ENCODE data around the gene RIN3. TPM values are rescaled to one million over a fixed set of nuclear protein-coding genes. Genes with fewer than 3 reads are reported as not detected.

The RIN3 gene
- polyA plus RNA-seq, 3 donors, result 42.8 to 144 (median 54.6) TPM

- Histone ChIP-seq H3K9ac (ENCODE audit: insufficient read depth, low read length, poor library complexity, severe bottlenecking) (peak overlapping the region; percentile 16), H3K36me3 (replicated peaks in 1 of 2; ENCODE audit: control insufficient read depth in 1 of 2, insufficient read depth in 2 of 2, low read length in 2 of 2) (peaks cover 19 to 45% of the 10 kb centered on the region in 2 donors), H3K27me3 (ENCODE audit: control insufficient read depth in 2 of 2, insufficient read depth in 2 of 2, low read length in 2 of 2) (no peaks in the 10 kb centered on the region), H3K79me2 (ENCODE audit: insufficient read depth, low read length) (peaks cover 28% of the 10 kb centered on the region), H3K4me1 (ENCODE audit: control insufficient read depth in 1 of 2, insufficient read depth in 2 of 2, low read length in 2 of 2) (peaks cover 79 to 89% of the 10 kb centered on the region in 2 donors), H3K27ac (ENCODE audit: low read depth in 1 of 2, low read length in 2 of 2) (peak overlapping the region; percentile 56 to 97), H3K4me3 (replicated peaks in 1 of 3; ENCODE audit: low read depth in 2 of 3, low read length in 3 of 3) (no peak overlapping the region), H3K9me3 (replicated peaks in 1 of 2; ENCODE audit: control insufficient read depth in 1 of 2, insufficient read depth in 1 of 2, low read length in 2 of 2) (no peaks in the 10 kb centered on the region), H2AFZ (ENCODE audit: insufficient read depth, low read depth, low read length, poor library complexity, severe bottlenecking) (no peak overlapping the region), H3K4me2 (replicated peaks; ENCODE audit: extremely low read depth, low read length, poor library complexity, severe bottlenecking) (no peak overlapping the region), H4K20me1 (ENCODE audit: insufficient read depth, low read length) (no peaks in the 10 kb centered on the region)
- intact Hi-C loops (cut with micrococcal nuclease), result loop anchor here in 1 of 2 donors (2.0 kb wide), 1 partner anchor 13 kb away; no protein-coding TSS in a partner anchor
- Mint-ChIP-seq H3K4me3 (no peak overlapping the region), H3K27me3 (ENCODE audit: low read depth in 3 of 3) (peaks cover 0 to 7% (median 0%) of the 10 kb centered on the region in 3 donors), H3K4me1 (peaks cover 83% of the 10 kb centered on the region), H3K27ac (peak overlapping the region; percentile 96 to 99 (median 98)), H3K36me3 (peaks cover 71 to 86% of the 10 kb centered on the region in 2 donors), H3K9me3 (peaks cover 0 to 2% (median 0%) of the 10 kb centered on the region in 7 donors)
- TF ChIP-seq CTCF (IDR thresholded peaks at IDR 0.05), result no peak
- DNase-seq, result no peak
- WGBS (ENCODE audit: insufficient coverage), result 94% methylated on average over 15 of the region's 16 CpGs
Measured at GRCh38 chr14:92493492-92493891, 20.1 kb upstream of the RIN3 start.

GRCh38 chr14:92494512-92494911 lies 19.1 kb upstream of the RIN3 start:
- Mint-ChIP-seq H3K27ac (peak overlapping the region; percentile 96 to 99 (median 98)), H3K36me3 (peaks cover 75 to 88% of the 10 kb centered on the region in 2 donors), H3K9me3 (peaks cover 0 to 2% (median 0%) of the 10 kb centered on the region in 7 donors), H3K4me3 (no peak overlapping the region), H3K27me3 (ENCODE audit: low read depth in 3 of 3) (peaks cover 0 to 10% (median under 1%) of the 10 kb centered on the region in 3 donors), H3K4me1 (peaks cover 73% of the 10 kb centered on the region)
- WGBS (ENCODE audit: insufficient coverage), result 0% methylated on average over 1 of the region's 4 CpGs
- intact Hi-C loops (cut with micrococcal nuclease), result no loop called here
- Histone ChIP-seq H3K4me2 (replicated peaks; ENCODE audit: extremely low read depth, low read length, poor library complexity, severe bottlenecking) (no peak overlapping the region), H3K9ac (ENCODE audit: insufficient read depth, low read length, poor library complexity, severe bottlenecking) (peak overlapping the region; percentile 53), H2AFZ (ENCODE audit: insufficient read depth, low read depth, low read length, poor library complexity, severe bottlenecking) (no peak overlapping the region), H4K20me1 (ENCODE audit: insufficient read depth, low read length) (no peaks in the 10 kb centered on the region), H3K79me2 (ENCODE audit: insufficient read depth, low read length) (peaks cover 24% of the 10 kb centered on the region), H3K4me3 (replicated peaks in 1 of 3; ENCODE audit: low read depth in 2 of 3, low read length in 3 of 3) (no peak overlapping the region), H3K4me1 (ENCODE audit: control insufficient read depth in 1 of 2, insufficient read depth in 2 of 2, low read length in 2 of 2) (peaks cover 69 to 79% of the 10 kb centered on the region in 2 donors), H3K9me3 (replicated peaks in 1 of 2; ENCODE audit: control insufficient read depth in 1 of 2, insufficient read depth in 1 of 2, low read length in 2 of 2) (no peaks in the 10 kb centered on the region), H3K27ac (ENCODE audit: low read depth in 1 of 2, low read length in 2 of 2) (peak overlapping the region; percentile 39 to 97), H3K36me3 (replicated peaks in 1 of 2; ENCODE audit: control insufficient read depth in 1 of 2, insufficient read depth in 2 of 2, low read length in 2 of 2) (peaks cover 21 to 53% of the 10 kb centered on the region in 2 donors), H3K27me3 (ENCODE audit: control insufficient read depth in 2 of 2, insufficient read depth in 2 of 2, low read length in 2 of 2) (no peaks in the 10 kb centered on the region)
- DNase-seq, result peak in 2 of 3 donors; percentile 74 to 89
- TF ChIP-seq CTCF (IDR thresholded peaks at IDR 0.05), result no peak
